ENCODE measurements around the gene WDFY4. TPM values are rescaled to one million over a fixed set of nuclear protein-coding genes. Genes with fewer than 3 reads are reported as not detected.

Gene WDFY4
- total and polyA plus RNA-seq, 2 of the 4 experiments (the other 2 are of a cell fraction): not detected

- no peak overlapping the region for H4K5ac ChIP-seq (ENCODE audit: low read depth, low read length)
- no peak overlapping the region for H2BK15ac ChIP-seq (ENCODE audit: low read depth, low read length)
- intact Hi-C loops (cut with micrococcal nuclease) (no loop called here), dilution Hi-C loops (cut with HindIII; ENCODE audit: low sequenced_read_pairs, unreplicated experiment) (no loop called here), in situ Hi-C loops (cut with MboI; ENCODE audit: low sequenced_read_pairs) (no loop called here)
- POLR2A ChIA-PET (ENCODE audit: unreplicated experiment): no interaction called here
- H3K27ac ChIP-seq (ENCODE audit: insufficient read depth, low read length): no peak overlapping the region
- BruUV-seq (replicated peaks): no TSS peak
- H2BK5ac ChIP-seq (ENCODE audit: low read depth, low read length, poor library complexity, severe bottlenecking): no peak overlapping the region
- H3K36me3 ChIP-seq (ENCODE audit: control insufficient read depth, insufficient read depth, low read length): no peaks in the 10 kb centered on the region
- no peaks in the 10 kb centered on the region for H3K9me3 ChIP-seq (ENCODE audit: control insufficient read depth, insufficient read depth, low read length)
- H3K23ac ChIP-seq (ENCODE audit: low read depth, low read length): no peak overlapping the region
- CTCF ChIA-PET: no interaction called here
- no peaks in the 10 kb centered on the region for H3K9me1 ChIP-seq (ENCODE audit: insufficient read depth, low read length)
- H3K9ac ChIP-seq (ENCODE audit: low read depth, low read length): no peak overlapping the region
- H3K18ac ChIP-seq (ENCODE audit: low read depth, low read length): no peak overlapping the region
- no peak overlapping the region for H3K56ac ChIP-seq (ENCODE audit: extremely low read depth, insufficient read depth, low read length)
- WGBS, 2 experiments (ENCODE audit: extremely low coverage in 2 of 2, insufficient read length in 1 of 2): no CpG with 5 or more reads among the region's 4 CpGs
- H2AFZ ChIP-seq (replicated peaks; ENCODE audit: low read length, poor library complexity): no peak overlapping the region
- H3K14ac ChIP-seq (replicated peaks; ENCODE audit: low read depth, low read length): no peak overlapping the region
- no peak overlapping the region for H2BK20ac ChIP-seq (ENCODE audit: low read depth, low read length)
- H2BK120ac ChIP-seq (ENCODE audit: low read depth, low read length): no peak overlapping the region
- ATAC-seq (ENCODE audit: low read depth) (no peak), DNase-seq (no peak)
- H3K4me3 ChIP-seq (ENCODE audit: insufficient read depth, low read depth, low read length): no peak overlapping the region
- H4K8ac ChIP-seq (ENCODE audit: low read depth in 2 of 2, low read length in 2 of 2): no peak overlapping the region
- no peak overlapping the region for H4K91ac ChIP-seq (ENCODE audit: insufficient read depth, low read depth, low read length)
- TF ChIP-seq NFE2L2 (IDR thresholded peaks at IDR 0.05; ENCODE audit: low read depth, low read length) (no peak), FOS (IDR thresholded peaks at IDR 0.05; ENCODE audit: low read depth, low read length) (no peak), CTCF (conservative IDR thresholded peaks at IDR 0.05; ENCODE audit: low read depth, low read length) (no peak), CEBPB (IDR thresholded peaks at IDR 0.05; ENCODE audit: low read depth, low read length) (no peak), POLR2A (IDR thresholded peaks at IDR 0.05; ENCODE audit: low read depth, low read length) (no peak), RCOR1 (IDR thresholded peaks at IDR 0.05; ENCODE audit: insufficient replicate concordance, low read length) (no peak), MAFK (IDR thresholded peaks at IDR 0.05; ENCODE audit: low read depth, low read length) (no peak), CHD1 (IDR thresholded peaks at IDR 0.05; ENCODE audit: low read depth, low read length) (no peak)
- TF ChIP-seq, protein P1, sequence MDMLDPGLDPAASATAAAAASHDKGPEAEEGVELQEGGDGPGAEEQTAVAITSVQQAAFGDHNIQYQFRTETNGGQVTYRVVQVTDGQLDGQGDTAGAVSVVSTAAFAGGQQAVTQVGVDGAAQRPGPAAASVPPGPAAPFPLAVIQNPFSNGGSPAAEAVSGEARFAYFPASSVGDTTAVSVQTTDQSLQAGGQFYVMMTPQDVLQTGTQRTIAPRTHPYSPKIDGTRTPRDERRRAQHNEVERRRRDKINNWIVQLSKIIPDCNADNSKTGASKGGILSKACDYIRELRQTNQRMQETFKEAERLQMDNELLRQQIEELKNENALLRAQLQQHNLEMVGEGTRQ (IDR thresholded peaks at IDR 0.05; ENCODE audit: low read depth, low read length): no peak
- H3K79me1 ChIP-seq (ENCODE audit: low read depth in 1 of 2, low read length in 2 of 2): no peaks in the 10 kb centered on the region
- H3K4ac ChIP-seq (ENCODE audit: low read depth, low read length): no peak overlapping the region
- no peak overlapping the region for H2AK5ac ChIP-seq (ENCODE audit: low read depth, low read length)
- H2AK9ac ChIP-seq (replicated peaks; ENCODE audit: low read depth, low read length, poor library complexity): no peak overlapping the region
- H3K4me2 ChIP-seq (ENCODE audit: low read depth, low read length): no peak overlapping the region
- H4K20me1 ChIP-seq (ENCODE audit: insufficient read depth, low read length): no peaks in the 10 kb centered on the region
- peaks cover 12% of the 10 kb centered on the region for H3K27me3 ChIP-seq (ENCODE audit: control insufficient read depth, insufficient read depth, low read length)
- no peaks in the 10 kb centered on the region for H3K4me1 ChIP-seq (ENCODE audit: control insufficient read depth, insufficient read depth, low read length)
Observed at GRCh38 chr10:48803801-48804584, 119.3 kb downstream of the WDFY4 start.

Measured in IMR-90 (cell line).